GM21390 (cell line): ENCODE data around the gene CD72.
"Not testable (repeated sequence)": the region's sequence is repeated elsewhere in the genome, so short reads cannot be mapped to it uniquely, and the experiment has no call there.

Source experiments
- ATAC-seq: cut with Tn5 transposase; IDR thresholded peaks from one replicate; pipeline ENCODE4 v1.9.1; 2021; ENCODE audit not compliant: unreplicated experiment

Gene CD72

DNA sequence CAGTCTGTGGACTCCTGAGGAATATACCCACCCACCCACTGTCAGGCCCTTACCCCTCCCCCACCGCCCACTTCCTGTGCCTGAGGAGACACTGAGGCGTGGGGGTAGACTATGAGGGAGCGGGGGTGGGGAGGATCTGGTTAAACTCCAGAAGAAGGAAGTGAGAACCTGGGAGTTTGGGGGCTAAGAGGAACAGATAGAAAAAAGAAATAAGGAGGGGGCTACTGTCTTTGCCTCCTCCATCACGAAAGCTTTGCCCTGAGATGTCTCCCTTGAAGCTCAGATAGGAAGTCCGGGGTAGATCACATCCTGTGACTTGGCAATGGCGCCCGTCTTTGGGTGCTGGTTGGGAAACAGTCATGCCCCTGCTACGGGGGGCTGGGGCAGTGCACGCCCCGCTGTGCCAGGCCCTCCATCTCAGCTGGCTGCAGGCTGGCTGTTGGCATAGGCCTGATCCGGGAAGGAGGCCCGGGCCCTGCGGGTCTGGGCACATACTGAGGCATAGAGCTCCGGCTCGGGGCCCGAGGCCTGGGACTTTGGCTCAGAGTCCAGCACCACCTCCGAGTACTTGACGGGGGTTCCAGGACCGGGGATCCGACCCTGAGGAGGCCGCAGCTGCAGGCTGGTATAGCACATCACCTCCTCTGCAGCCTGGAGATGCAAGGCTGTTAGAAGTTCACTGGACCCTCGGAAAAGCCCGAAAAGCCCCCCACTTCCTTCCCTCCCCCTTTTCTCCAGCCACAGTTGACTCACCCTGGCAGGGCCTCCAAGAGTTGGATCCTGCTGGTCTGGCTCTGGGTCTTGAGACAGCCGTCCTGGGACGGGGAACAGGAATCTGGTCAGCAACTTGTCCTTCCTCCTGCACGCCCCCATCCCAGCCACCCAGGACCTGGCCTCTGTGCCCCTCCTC is 31.5 kb upstream of the CD72 start:
- no peak for ATAC-seq

DNA sequence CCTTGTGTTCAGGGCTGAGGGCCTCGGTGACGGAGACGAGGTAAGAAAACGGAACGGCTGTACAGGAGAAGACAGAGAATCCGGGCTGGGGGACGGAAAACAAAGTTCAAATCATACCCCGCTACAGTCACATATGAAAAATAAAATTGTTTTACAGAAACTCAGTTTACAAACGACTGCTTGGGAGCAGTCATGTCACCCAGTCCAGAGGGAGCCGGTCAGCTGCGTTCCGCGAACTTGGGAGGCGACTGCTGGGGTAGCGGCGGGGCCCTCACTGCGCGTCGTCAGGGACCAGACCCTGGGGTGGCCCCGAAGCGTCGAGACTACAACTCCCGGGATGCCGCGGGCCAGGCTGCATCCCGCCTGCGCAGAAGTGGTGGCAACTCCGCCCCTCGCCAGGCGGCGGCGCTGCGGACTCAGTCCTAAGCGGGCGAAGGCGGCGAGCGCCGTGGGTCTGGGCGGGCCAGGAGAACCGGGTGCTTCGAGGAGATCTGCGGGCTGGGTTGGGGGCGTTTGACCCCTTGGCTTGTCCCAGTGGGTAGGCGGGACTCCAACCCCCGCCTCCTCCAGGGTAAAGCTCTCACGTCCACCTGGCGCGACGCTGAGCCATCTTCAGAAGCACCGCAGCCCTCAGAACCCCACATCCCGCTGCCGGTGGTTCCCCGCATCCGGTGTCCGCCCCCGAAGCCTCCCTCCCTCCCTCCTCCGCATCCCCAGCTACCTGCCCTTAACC is 28.5 kb upstream of the CD72 start:
- ATAC-seq = peak; percentile 86

DNA sequence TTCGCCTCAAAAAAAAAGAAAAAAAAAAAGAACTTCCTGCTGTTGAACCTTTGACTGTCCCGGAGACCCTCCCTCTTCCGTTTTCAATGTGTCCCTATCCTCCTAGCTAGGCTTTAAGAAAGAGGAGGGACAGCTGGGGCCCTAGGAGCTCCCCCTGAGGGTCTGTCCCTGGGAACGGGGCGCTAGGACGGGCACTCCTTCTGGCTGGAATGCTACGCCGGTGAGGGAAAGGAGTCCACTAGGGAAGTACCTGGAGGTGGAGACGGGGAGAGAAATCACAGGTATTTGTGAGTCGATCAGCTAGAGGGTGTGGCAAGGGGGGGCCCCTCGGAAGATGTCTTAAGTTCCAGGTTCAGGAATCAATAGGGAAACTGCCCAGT is 27.9 kb upstream of the CD72 start:
- no peak for ATAC-seq

DNA sequence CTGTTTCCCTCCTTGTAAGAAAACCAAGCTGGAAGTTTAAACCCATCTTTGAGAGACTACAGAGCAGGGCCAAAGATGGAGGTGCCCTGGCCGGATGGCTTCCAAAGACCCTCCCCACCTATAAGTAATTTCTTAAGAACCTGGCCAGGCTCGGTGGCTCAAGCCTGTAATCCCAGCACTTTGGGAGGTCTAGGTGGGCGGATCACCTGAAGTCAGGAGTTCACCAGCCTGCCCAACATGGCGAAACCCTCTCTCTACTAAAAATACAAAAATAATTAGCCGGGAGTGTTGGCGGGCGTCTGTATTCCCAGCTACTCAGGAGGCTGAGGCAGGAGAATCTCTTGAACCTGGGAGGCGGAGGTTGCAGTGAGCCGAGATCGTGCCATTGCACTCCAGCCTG is 27.5 kb upstream of the CD72 start:
- not testable (repeated sequence) for ATAC-seq

DNA sequence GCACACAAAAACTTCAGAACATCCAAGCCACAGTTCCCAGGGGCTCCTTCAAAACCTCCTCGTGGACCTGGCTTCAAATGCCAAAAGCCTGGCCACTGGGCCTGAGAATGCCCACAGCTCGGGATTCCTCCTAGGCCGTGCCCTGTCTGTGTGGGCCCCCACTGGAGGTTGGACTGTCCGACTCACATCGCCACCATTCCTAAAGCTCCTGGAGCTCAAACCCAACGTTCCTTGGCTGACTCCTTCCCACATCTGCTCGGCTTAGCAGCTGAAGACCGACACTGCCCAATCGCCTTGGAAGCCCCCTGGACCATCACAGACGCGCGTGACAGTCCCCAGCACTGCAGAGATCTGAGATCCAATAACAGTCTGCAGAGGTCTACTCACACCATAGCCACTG is 24.8 kb upstream of the CD72 start:
- no peak for ATAC-seq

DNA sequence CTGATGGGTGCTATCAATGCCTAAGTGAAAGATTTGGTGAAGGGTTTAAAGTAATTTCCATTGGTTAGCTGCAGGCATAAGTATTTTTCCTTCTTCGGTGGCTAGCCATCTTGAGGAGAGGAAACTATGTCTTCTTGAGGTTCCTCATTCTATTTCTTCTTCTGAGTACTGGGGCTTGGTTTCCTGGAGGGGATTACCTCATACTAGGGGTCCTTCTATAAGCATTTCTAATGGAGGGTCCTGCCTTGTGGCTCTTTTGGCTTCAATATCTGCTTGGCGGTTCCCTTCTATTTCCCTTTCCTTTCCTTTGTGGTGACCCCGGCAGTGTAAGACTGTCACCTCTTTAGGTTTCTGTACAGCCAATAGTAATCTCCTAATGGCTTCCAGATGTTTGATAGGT is 23.3 kb upstream of the CD72 start:
- ATAC-seq = not testable (repeated sequence)

DNA sequence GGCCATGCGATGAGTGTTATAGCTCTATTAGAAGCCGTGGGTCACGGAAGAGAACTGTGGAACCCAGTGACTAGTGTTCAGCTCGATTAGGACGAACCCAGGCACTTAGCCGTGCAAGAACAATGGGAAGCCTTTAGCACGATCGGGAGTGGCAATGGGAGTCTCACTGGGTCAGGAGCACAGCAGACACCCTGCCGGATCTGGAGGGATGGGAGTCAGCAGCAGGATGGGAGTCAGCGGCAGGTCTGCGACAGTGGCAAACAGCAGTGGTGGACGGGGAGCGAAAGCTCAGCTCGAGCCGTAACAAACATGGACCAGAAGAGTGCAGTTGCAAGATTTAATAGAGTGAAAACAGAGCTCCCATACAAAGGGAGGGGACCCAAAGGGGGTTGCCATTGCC is 22.2 kb upstream of the CD72 start:
- ATAC-seq = not testable (repeated sequence)

DNA sequence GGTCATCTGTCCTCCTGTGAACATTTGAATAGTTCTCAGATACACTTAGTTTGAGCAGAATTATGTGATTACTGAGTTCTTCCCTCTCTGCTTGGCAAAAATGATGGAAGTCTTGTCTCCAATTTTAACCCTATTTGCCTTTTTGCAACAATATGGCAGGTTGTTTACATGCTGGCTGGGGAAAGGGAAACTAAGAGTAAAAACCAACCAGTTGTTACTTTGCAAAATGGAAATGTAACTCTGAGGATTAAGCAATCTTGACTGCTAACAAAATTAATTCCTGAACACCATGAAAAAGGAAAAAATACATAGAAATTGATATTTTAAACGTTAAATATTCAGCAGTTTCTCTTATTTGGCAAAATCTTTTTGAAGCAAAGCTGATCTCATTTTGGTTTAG is 21.4 kb upstream of the CD72 start:
- no peak for ATAC-seq

DNA sequence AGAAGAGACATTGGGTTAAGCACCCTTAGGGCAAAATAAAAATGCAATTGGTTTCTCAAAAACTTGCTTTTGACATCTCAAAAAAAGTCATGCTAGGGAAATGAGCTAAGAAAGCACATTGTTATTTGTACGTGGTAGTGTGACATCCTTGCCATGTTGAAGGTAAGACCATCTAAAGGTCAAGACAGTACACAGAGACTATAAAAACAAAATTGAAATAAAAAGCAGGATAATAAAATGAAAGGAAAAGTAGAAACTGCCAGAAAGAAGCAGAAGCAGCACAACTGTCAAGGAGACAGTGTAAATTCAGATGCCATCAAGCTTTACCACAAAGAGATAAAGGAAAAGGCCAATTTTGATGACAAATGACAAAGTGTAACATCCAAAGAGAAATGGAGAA is 21.0 kb upstream of the CD72 start:
- ATAC-seq = not testable (repeated sequence)

DNA sequence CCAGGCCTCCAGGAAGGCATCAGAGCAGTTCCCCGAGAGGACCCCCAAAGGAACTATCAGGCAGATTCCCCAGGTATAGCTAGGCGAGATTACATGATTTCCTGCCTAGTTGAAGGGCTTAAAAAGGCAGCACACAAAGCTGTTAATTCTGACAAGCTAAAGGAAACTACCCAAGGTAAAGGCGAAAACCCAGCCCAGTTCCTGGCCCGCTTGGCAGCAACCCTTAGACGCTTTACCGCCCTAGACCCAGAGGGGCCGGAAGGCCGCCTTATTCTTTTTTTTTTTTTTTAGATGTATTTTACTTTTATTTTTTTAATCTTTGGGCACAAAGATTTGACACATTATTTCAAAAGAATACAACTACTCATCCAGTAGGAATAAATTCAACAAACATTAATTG is 20.5 kb upstream of the CD72 start:
- not testable (repeated sequence) for ATAC-seq

DNA sequence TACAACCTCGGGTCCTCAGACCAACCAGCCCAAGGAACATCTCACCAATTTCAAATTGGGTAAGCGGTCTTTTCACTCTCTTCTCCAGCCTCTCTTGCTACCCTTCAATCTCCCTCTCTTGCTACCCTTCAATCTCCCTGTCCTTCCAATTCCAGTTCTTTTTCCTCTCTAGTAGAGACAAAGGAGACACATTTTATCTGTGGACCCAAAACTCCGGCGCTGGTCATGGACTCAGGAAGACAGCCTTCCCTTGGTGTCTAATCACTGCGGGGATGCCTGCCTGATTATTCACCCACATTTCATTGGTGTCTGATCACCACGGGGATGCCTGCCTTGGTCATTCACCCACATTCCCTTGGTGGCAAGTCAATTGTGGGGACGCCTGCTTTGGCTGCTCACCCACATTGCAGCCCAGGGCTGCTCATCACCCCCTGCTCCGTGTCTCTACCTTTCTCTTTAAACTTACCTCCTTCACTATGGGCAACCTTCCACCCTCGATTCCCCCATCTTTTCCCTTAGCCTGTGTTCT is 19.3 kb upstream of the CD72 start:
- ATAC-seq = not testable (repeated sequence)

DNA sequence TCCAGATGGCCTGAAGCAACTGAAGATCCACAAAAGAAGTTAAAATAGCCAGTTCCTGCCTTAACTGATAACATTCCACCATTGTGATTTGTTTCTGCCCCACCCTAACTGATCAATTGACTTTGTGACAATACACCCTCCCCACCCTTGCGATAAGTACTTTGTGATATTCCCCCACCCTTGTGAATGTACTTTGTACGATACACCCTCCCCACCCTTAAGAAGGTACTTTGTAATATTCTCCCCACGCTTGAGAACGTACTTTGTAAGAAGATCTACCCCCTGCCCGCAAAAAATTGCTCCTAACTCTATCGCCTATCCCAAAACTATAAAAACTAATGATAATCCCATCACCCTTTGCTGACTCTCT is 18.6 kb upstream of the CD72 start:
- ATAC-seq = not testable (repeated sequence)

DNA sequence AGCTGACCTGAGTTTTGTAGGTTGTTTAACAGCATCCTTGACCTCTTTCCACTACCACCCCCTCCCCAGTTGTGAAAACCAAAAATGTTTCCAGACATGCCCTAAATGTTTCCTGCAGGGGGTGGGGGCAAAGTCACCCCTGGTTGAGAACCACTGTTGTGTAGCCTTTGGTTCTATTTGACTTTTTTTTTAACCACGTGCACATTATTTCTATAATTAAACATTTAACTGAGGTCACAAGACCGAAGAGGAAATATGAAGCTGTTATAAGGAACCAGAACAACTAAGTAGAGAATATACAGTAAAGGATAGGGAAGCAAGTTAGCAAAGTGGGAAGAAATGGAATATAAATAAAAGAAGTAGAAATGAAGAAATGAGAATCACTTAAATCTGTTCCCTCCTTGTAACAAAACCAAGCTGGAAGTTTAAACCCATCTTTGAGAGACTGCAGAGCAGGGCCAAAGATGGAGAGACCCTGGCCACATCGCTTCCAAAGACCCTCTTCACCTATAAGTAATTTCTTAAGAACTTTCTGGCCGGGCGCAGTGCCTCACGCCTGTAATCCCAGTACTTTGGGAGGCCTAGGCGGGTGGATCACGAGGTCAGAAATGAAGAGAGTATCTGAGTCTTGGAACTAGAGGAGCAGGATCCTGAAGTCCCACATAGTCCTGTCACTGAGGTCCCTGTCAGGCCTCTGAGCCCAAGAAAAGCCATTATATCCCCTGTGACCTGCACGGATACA is 18.1 kb upstream of the CD72 start:
- no peak for ATAC-seq

DNA sequence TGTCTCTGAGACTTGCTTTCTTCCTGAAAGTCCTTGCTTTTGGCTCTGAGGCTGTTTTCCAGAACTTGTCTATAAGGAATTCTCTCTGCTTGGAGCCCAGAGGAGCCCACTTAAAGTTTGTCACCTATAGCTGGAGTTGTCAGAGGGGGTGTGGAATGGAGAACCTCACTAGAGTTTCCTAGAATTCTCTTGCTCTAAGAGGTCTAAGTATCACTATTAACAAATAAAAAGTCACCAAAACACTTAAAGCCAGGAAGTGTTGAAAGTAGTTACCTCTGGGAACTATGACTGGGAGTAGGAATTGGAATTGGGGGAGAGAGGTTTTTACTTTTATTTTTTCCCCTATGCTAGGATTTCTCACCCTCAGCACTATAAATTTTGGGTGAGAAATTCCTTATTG is 17.5 kb upstream of the CD72 start:
- ATAC-seq = no peak

DNA sequence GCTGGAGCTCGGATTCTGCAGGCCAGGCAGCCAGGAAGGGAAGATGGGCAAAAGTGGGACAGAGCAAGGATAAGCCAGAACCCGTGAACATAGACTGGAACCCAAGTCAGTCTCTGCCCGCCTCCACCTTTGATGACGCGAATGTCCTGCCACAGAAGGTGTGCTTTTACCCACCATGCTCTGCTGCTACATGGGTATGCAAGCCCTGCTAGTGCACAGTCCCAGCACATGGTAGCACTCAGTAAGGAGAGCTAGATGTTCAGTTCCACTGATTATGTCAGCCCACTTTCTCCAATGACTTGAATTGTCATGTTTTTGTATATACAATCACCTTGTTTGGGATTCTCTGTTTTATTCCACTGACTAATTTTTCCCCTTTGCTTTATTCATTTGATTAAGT is 11.4 kb upstream of the CD72 start:
- no peak for ATAC-seq

DNA sequence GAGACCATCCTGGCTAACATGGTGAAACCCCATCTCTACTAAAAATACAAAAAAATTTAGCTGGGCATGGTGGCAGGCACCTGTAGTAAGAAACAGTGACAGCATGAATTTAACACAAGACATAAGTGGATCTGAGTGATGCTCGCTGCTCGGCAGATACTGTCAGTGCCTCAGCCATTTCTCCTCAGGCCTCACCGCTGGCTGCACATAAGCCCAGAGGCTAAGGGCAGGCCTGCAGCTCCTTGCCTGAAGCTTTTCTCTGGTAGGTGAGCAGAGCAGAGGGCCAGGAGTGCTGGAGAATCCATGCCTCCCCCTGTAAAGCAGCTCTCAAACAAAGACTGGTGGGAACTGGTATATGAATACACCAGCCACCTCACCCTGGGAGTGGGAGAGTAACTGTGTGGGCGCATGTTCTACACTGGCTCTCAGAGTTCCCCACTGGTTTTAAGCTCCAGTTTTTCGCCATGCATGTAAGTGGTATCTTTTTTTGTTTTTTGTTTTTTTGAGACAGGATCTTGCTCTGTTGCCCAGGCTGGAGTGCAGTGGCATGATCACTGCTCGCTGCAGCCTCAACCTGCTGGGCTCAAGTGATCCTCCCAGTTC is 10.3 kb upstream of the CD72 start:
- ATAC-seq = no peak

DNA sequence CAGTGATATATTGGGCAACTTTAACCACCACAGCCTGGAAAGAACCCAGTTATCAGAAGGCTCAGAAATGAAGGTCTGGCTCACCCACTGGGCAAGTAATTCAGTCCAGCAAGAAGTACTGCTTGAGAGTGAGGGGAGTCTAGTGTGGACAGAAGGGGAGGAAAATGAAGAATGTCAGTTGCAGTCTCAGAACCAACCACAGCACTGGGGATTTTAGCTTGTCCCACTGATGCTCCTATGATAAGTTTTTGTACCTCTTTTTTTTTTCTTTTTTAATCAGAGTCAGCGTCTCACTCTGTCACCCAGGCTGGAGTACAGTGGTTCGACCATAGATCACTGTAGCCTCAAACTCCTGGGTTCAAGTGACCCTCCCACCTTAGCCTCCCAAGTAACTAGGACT is 9.4 kb upstream of the CD72 start:
- ATAC-seq = no peak

DNA sequence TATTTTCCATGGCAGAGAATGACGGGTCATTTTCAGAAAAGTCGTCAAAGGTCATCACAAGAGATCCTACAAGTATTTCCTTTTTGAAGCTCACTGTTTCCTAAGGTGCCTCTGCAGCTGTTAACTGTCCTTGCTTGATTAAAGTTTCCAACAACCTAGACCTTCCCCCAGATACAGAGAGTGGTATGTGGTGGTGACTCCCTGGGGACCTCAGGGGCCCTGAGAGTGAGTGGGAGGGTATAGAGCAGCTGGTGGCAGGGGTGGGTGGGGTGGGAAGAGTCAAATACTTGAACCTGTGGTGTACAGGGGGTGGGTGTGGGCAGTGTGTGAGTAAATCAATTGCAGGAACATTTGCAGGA is 1.6 kb upstream of the CD72 start:
- peak; percentile 52 for ATAC-seq

DNA sequence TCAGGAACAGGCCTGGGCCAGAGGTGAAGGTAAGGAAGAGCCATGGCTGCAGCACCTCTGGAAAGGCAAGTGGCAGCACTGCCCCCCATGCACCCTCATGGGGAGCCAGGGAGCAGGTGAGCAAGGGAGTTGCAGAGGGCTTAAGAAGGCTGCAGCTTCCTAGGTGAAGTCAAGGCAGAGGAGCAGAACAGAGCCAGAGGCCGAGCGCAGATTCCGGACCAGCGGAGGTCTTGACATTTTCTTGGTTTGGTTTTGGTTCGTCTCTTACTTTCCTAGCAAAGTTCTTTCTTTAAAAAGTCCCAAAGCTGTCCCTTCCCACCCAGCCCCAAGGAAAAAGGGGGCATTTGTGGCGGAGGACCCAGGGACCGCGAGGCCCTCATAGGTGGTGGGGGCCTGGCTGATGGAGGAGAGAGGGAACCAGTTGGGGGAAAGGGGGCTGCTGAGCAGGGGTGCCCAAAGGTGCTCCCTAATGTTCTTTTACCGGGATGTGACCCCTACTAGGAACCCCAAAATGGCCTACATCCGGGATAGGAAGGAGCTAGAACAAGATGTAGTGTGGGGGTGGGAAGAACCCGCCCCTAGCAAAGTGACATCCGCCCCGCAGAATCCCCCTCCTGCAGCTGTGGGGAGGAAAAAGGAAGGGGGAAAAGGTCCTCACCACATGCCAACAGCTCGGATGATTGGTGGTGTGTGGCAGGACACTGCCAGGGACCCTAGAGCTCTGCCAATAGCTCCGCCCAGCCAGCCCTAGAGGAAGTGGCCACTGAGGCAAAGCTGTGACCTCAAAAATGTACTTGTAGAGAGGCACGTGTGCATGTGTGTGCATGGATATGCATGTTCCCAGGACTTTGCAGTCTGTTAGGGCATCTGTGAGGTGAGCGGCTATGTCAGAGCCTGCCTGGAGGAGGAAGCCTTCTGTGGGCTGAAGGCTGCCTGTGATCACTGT is 914 bp upstream of the CD72 start:
- ATAC-seq = peak; percentile 54

DNA sequence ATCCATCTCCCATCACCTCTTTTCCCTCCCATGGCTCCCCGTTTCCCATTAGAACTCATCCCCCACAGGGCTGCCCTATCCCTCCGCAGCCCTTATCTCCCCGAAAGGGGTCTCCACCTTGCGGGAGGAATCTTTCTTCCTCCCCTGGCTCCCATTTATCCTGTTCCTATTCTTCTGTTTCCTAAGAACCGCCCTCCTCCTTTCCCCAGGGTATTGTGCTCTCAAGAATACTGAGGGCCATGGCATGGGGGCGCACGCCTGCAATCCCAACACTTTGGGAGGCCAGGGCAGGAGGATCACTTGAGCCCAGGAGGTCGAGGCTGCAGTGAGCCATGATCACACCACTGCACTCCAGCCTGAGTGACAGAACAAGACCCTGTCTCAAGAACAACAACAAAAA is 665 bp downstream of the CD72 start:
- no peak for ATAC-seq
